Breast epithelium (tissue), 3 donors: ENCODE measurements around the gene HSPA12A.

ENCODE experiments used
- CTCF ChIP-seq, 3 donors: fragments of 450-650 bp; IDR thresholded peaks; one replicate each; pipeline ENCODE4 v1.5.1; 2016 to 2017; ENCODE audit warnings: antibody characterized with exemption in 3 of 3, mild to moderate bottlenecking in 3 of 3, moderate library complexity in 3 of 3
- POLR2A ChIP-seq: fragments of 450-650 bp; IDR thresholded peaks from one replicate; pipeline ENCODE4 v1.6.1; 2016; ENCODE audit warnings: antibody characterized with exemption, mild to moderate bottlenecking, moderate library complexity

GRCh38 chr10:116774728-116775151, 32.4 kb upstream of the HSPA12A start:
- TF ChIP-seq CTCF (IDR thresholded peaks at IDR 0.05) (no peak), POLR2A (no peak)
